Sigmoid colon (tissue), 4 donors: Measurements from ENCODE around the gene ANTXR1.

ENCODE experiments used
- POLR2AphosphoS5 ChIP-seq, 4 donors: sonication (generic); formaldehyde crosslinking; IDR thresholded peaks; one replicate each; pipeline ENCODE4 v1.6.1; 2017; ENCODE audit warnings: antibody characterized with exemption in 4 of 4
- TF ChIP-seq, protein P1 (sequence below), 4 experiments: fragments of 450-650 bp in 3 of 4; fragments of 200-600 bp in 1 of 4; IDR thresholded peaks; one replicate each; pipeline ENCODE4 v1.5.1; 2016 to 2019; ENCODE audit warnings: antibody characterized with exemption in 4 of 4, mild to moderate bottlenecking in 3 of 4, moderate library complexity in 2 of 4

DNA sequence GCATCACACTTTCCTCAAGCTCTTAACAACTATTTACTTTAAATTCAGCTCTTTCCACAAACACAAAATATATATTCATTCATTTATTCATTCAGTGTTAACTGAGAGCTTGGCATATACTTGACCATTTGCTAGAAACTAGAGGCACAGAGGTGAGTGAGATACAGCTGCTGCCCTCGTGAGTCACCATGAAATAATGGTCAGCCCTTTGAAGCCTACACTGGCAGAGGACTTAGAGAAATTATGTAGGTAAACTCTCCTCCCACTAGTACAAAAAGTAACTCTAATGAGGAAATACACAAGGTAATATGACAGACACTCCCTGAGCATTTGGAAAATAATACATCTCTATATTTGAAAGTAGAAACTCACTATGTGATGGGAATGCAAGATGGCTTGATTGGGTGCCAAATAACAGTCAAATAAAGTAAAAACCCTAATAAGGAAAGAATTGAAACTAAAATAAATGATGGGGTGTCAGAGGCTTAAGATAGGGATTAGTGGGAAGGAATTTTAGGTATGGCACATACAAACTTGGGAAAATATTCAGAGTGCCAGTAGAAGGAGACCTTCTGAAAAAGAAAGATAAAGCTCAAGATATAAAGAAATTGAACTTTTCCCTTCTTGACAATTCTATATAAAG is 61.1 kb downstream of the ANTXR1 start:
- TF ChIP-seq, protein P1, sequence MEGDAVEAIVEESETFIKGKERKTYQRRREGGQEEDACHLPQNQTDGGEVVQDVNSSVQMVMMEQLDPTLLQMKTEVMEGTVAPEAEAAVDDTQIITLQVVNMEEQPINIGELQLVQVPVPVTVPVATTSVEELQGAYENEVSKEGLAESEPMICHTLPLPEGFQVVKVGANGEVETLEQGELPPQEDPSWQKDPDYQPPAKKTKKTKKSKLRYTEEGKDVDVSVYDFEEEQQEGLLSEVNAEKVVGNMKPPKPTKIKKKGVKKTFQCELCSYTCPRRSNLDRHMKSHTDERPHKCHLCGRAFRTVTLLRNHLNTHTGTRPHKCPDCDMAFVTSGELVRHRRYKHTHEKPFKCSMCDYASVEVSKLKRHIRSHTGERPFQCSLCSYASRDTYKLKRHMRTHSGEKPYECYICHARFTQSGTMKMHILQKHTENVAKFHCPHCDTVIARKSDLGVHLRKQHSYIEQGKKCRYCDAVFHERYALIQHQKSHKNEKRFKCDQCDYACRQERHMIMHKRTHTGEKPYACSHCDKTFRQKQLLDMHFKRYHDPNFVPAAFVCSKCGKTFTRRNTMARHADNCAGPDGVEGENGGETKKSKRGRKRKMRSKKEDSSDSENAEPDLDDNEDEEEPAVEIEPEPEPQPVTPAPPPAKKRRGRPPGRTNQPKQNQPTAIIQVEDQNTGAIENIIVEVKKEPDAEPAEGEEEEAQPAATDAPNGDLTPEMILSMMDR (IDR thresholded peaks at IDR 0.05) = no peak
- no peak for TF ChIP-seq POLR2AphosphoS5 (IDR thresholded peaks at IDR 0.05)
